IPS-NIHi7 (cell line): Measurements from ENCODE around the gene RHAG.
A peak's percentile ranks its signal among the peaks of the same experiment; 100 is the strongest.
"Not testable (repeated sequence)": the region's sequence is repeated elsewhere in the genome, so short reads cannot be mapped to it uniquely, and the experiment has no call there.

Source experiments
- DNase-seq: peaks from one replicate; pipeline ENCODE4 v3.0.0; 2012; ENCODE audit warnings: mixed read lengths; ENCODE audit errors: extremely low spot score

Gene RHAG

GRCh38 chr6:49635978-49636712, 494 bp downstream of the RHAG start:
- no peak for DNase-seq

- no peak for DNase-seq
These were observed 1.2 kb downstream of the RHAG start for GRCh38 chr6:49635480-49635879.

- DNase-seq: no peak
These were observed 1.8 kb downstream of the RHAG start for GRCh38 chr6:49634836-49635218.

GRCh38 chr6:49634092-49634835, 2.4 kb downstream of the RHAG start:
- DNase-seq: no peak

GRCh38 chr6:49633541-49633940, 3.1 kb downstream of the RHAG start:
- DNase-seq: no peak

GRCh38 chr6:49632727-49633126, 3.9 kb downstream of the RHAG start:
- DNase-seq: no peak

GRCh38 chr6:49629485-49630088, 7.1 kb downstream of the RHAG start:
- not testable (repeated sequence) for DNase-seq

GRCh38 chr6:49626811-49627210, 9.8 kb downstream of the RHAG start:
- no peak for DNase-seq

- DNase-seq: no peak
These were observed 18.4 kb downstream of the RHAG start for GRCh38 chr6:49618257-49618656.

- not testable (repeated sequence) for DNase-seq
These were observed 22.5 kb downstream of the RHAG start for GRCh38 chr6:49614144-49614543.

- no peak for DNase-seq
These were observed 27.4 kb downstream of the RHAG start for GRCh38 chr6:49609285-49609684.

GRCh38 chr6:49608275-49608674, 28.4 kb downstream of the RHAG start:
- not testable (repeated sequence) for DNase-seq

GRCh38 chr6:49607391-49607982, 29.2 kb downstream of the RHAG start:
- peak; percentile 15 for DNase-seq

- DNase-seq: peak; percentile 80
These were observed 29.8 kb downstream of the RHAG start for GRCh38 chr6:49606721-49607390.

- DNase-seq: not testable (repeated sequence)
These were observed 32.6 kb downstream of the RHAG start for GRCh38 chr6:49604080-49604479.

- DNase-seq: not testable (repeated sequence)
These were observed 49.4 kb downstream of the RHAG start for GRCh38 chr6:49587262-49587661.

GRCh38 chr6:49582529-49582928, 54.1 kb downstream of the RHAG start:
- no peak for DNase-seq

- DNase-seq: no peak
These were observed 57.0 kb downstream of the RHAG start for GRCh38 chr6:49579649-49580048.

- no peak for DNase-seq
These were observed 60.0 kb downstream of the RHAG start for GRCh38 chr6:49576618-49577017.

- DNase-seq: no peak
These were observed 66.1 kb downstream of the RHAG start for GRCh38 chr6:49570474-49571079.

- DNase-seq: no peak
These were observed 70.8 kb downstream of the RHAG start for GRCh38 chr6:49565855-49566254.
